Type B pancreatic cell (in vitro differentiated cells): ENCODE measurements around the gene KRTAP5-9. TPM values are rescaled to one million over a fixed set of nuclear protein-coding genes. Genes with fewer than 3 reads are reported as not detected.

Experiments used
- DNase-seq: peaks from one replicate; pipeline ENCODE4 v3.0.0; 2021; ENCODE audit warnings: mixed read lengths; ENCODE audit not compliant: unreplicated experiment; ENCODE audit errors: extremely low spot score
- H3K27ac Mint-ChIP-seq: 2 replicates; pipeline ENCODE4 v1.8.0; 2021; ENCODE audit warnings: mild to moderate bottlenecking, mixed read lengths
- H3K27me3 Mint-ChIP-seq: 2 replicates; pipeline ENCODE4 v1.8.0; 2021; ENCODE audit warnings: mixed read lengths
- H3K36me3 Mint-ChIP-seq: 2 replicates; pipeline ENCODE4 v1.8.0; 2021; ENCODE audit warnings: mixed read lengths
- H3K4me1 Mint-ChIP-seq: one replicate; pipeline ENCODE4 v1.8.0; 2021; ENCODE audit warnings: mixed read lengths; ENCODE audit not compliant: unreplicated experiment
- H3K4me3 Mint-ChIP-seq: 2 replicates; pipeline ENCODE4 v1.8.0; 2021; ENCODE audit warnings: mild to moderate bottlenecking, mixed read lengths
- H3K9me3 Mint-ChIP-seq: 2 replicates; pipeline ENCODE4 v1.8.0; 2021; ENCODE audit warnings: mixed read lengths
- long read RNA-seq: library from polyadenylated mRNA; unstranded; transcript quantifications from one replicate; pipeline ENCODE4 v2.0.0, GENCODE V29; 2020
- total RNA-seq: library from RNA; stranded (reverse); gene quantifications from 2 replicates; pipeline ENCODE4 v1.2.1, GENCODE V29; 2021; ENCODE audit warnings: low replicate concordance
- TF ChIP-seq, protein P1 (sequence below): fragments of 200-600 bp; sonication (generic); conservative IDR thresholded peaks from 2 replicates; pipeline ENCODE4 v1.5.0; 2021; ENCODE audit warnings: antibody characterized with exemption, mild to moderate bottlenecking

Gene KRTAP5-9, protein sequence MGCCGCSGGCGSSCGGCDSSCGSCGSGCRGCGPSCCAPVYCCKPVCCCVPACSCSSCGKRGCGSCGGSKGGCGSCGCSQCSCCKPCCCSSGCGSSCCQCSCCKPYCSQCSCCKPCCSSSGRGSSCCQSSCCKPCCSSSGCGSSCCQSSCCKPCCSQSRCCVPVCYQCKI
- total RNA-seq = 0.43 TPM in 1 of 2 replicates, not detected in the other
- long read RNA-seq = 0 reads

DNA sequence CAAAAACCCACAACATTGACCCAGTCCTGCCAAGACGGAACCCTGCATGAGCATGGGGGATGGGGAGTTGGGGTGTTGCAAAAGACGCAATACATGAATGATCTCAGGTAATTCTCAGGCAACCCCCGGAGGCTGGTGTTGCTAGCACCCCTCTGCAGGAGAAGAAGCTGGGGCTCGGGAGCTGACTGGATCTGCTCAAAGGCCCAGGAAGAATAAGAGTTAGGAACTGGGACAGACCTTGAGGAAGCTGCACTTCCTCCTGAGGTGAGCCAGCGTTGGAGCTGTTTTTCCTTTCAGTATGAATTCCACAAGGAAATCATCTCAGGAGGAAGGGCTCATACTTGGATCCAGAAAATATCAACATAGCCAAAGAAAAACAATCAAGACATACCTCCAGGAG, at the start of gene KRTAP5-9:
Gene KRTAP5-9 (plus strand): TSS at position 301 of the 400 bp plus-strand sequence. CDS start 238 bp downstream, outside the sequence.
- Mint-ChIP-seq H3K27ac (no peak within 1 kb of the TSS), H3K4me1 (peaks cover 20% of the 10 kb centered on the region), H3K27me3 (peaks cover 23% of the 10 kb centered on the region), H3K36me3 (no peaks in the 10 kb centered on the region), H3K4me3 (no peak within 1 kb of the TSS), H3K9me3 (peaks cover 8% of the 10 kb centered on the region)
- TF ChIP-seq, protein P1, sequence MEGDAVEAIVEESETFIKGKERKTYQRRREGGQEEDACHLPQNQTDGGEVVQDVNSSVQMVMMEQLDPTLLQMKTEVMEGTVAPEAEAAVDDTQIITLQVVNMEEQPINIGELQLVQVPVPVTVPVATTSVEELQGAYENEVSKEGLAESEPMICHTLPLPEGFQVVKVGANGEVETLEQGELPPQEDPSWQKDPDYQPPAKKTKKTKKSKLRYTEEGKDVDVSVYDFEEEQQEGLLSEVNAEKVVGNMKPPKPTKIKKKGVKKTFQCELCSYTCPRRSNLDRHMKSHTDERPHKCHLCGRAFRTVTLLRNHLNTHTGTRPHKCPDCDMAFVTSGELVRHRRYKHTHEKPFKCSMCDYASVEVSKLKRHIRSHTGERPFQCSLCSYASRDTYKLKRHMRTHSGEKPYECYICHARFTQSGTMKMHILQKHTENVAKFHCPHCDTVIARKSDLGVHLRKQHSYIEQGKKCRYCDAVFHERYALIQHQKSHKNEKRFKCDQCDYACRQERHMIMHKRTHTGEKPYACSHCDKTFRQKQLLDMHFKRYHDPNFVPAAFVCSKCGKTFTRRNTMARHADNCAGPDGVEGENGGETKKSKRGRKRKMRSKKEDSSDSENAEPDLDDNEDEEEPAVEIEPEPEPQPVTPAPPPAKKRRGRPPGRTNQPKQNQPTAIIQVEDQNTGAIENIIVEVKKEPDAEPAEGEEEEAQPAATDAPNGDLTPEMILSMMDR = no peak
- no peak for DNase-seq

DNA sequence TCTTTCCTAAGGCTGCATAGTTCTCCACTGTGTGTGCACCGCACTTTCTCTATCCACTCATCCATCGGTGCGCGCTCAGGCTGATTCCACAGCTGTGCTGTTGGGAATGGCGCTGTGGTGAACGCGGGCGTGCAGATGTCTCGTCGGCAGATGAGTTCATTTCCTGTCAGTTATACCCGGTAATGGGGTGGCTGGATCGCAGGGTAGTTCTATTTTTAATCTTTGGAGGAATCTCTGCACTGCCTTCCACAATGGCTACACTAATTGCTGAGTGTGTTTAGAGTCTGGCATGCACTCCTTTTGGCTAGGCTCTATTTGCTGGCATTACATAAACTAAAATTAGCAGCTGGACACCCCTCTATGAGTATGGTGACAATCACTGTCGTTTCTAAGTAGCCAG, 49.1 kb upstream of the KRTAP5-9 start:
- TF ChIP-seq, protein P1 = no peak
- H3K9me3 Mint-ChIP-seq = no peaks in the 10 kb centered on the region
- H3K4me3 Mint-ChIP-seq = no peak overlapping the region
- no peaks in the 10 kb centered on the region for H3K27me3 Mint-ChIP-seq
- H3K36me3 Mint-ChIP-seq = peaks cover 25% of the 10 kb centered on the region
- H3K4me1 Mint-ChIP-seq = no peaks in the 10 kb centered on the region
- no peak overlapping the region for H3K27ac Mint-ChIP-seq
- no peak for DNase-seq

DNA sequence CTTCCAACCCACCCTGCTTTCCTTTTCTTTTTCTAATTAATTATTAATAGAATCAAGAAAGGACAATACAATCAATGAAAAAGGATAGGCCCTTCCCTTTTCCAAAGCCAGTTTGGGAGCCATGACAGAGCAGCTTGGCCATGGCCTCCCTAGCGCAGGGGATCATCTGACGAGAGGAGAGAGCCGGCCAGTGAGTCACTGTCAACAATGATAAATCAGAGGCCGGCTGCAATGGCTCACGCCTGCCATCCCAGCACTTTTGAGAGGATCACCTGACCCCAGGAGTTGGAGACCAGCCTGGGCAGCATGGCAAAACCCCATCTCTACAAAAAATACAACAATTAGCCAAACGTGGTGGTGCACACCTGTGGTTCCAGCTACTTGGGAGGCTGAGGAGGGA, 48.7 kb upstream of the KRTAP5-9 start:
- Mint-ChIP-seq H3K9me3 (no peaks in the 10 kb centered on the region), H3K27me3 (no peaks in the 10 kb centered on the region), H3K4me3 (no peak overlapping the region), H3K4me1 (peaks cover 3% of the 10 kb centered on the region), H3K36me3 (peaks cover 27% of the 10 kb centered on the region), H3K27ac (no peak overlapping the region)
- no peak for DNase-seq
- TF ChIP-seq, protein P1 = no peak

DNA sequence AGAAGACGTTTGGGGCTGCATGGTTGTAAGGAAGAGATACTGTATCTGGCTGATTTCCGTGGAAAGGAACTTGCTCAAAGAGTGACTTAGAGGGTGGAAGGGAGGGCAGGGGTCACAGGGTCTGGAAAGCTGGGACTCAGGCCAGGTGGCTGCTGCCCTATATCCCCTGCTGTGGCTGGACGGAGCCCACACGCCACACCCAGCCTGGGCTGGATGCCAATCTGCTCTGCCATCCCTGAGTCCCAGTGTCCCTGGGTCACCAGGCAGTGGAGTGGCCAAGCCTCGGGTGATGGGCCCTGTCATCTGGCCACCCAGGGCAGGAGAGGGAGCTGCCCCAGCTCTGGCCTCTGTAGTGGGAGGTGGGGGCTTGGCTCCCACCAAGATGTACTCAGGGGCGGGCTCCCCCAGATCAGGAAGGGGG, 47.6 kb upstream of the KRTAP5-9 start:
- Mint-ChIP-seq H3K9me3 (no peaks in the 10 kb centered on the region), H3K27ac (no peak overlapping the region), H3K27me3 (no peaks in the 10 kb centered on the region), H3K36me3 (peaks cover 30% of the 10 kb centered on the region), H3K4me1 (peaks cover 12% of the 10 kb centered on the region), H3K4me3 (no peak overlapping the region)
- no peak for DNase-seq
- TF ChIP-seq, protein P1 = no peak

DNA sequence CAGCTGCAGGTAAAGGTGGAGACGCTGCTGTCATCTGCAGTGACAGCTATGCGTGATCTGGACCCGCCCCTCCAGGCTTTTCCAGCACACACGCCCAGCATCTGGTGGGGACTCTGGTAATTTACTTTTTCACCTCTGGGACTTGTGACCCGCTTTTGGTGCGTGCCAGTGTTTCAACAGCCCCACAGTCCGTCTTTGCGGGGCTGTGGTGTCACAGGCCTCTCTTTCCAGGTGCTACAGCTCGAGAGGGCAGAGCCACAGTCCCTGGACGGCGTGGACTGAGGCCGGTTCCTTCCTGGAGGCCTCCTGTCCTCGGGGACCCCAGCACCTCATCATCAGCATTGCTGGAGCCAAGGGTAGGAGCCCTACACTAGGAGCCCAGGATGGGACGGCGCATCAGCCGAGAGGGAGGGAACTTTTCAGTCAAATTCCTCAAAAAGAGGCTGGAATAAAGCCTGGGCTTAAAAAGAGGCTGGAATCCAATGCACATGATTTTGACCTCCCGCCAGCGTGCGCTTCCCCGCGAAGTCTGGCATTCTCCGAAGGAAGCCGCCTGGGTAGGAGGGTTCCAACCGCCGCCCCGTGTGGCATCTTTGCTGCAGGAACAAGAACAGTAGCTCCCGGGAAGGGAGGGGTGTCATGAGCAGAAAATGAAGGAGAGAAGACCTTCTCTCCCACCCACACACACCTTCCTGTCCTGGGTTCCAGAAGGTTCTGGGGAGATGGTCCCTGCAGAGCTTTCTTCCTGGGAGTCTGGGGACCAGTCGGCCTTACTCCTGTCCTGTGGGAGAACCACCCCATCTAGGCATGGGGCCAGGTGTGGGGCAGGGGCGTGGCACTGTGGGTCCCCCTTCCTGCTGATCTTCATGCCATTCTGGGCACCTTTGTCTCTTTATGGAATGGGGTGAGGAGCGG, 46.9 kb upstream of the KRTAP5-9 start:
- peaks cover 14% of the 10 kb centered on the region for H3K4me1 Mint-ChIP-seq
- peaks cover 29% of the 10 kb centered on the region for H3K36me3 Mint-ChIP-seq
- no peaks in the 10 kb centered on the region for H3K27me3 Mint-ChIP-seq
- H3K9me3 Mint-ChIP-seq = no peaks in the 10 kb centered on the region
- H3K4me3 Mint-ChIP-seq = no peak overlapping the region
- TF ChIP-seq, protein P1 = no peak
- no peak for DNase-seq
- no peak overlapping the region for H3K27ac Mint-ChIP-seq
